Adrenal gland (tissue), 5 donors: ENCODE measurements around the gene RHBDF2.

Experiments used
- POLR2A ChIP-seq, 2 donors: fragments of 450-650 bp; IDR thresholded peaks; one replicate each; pipeline ENCODE4 v1.6.1; 2017; ENCODE audit warnings: antibody characterized with exemption in 2 of 2, mild to moderate bottlenecking in 2 of 2, moderate library complexity in 1 of 2
- TF ChIP-seq, protein P1 (sequence below), 6 experiments: fragments of 450-650 bp in 4 of 6; fragments of 200-600 bp in 2 of 6; sonication (generic) in 1 of 6; IDR thresholded peaks; 1 replicate in 5 of 6; 2 replicates in 1 of 6; pipeline versions ENCODE4 v1.5.1 to v1.8.0; 2016 to 2021; ENCODE audit warnings: antibody characterized with exemption in 6 of 6, mild to moderate bottlenecking in 2 of 6, moderate library complexity in 1 of 6
- donor health status: DM: no; HTN: no; CAD: no.

DNA sequence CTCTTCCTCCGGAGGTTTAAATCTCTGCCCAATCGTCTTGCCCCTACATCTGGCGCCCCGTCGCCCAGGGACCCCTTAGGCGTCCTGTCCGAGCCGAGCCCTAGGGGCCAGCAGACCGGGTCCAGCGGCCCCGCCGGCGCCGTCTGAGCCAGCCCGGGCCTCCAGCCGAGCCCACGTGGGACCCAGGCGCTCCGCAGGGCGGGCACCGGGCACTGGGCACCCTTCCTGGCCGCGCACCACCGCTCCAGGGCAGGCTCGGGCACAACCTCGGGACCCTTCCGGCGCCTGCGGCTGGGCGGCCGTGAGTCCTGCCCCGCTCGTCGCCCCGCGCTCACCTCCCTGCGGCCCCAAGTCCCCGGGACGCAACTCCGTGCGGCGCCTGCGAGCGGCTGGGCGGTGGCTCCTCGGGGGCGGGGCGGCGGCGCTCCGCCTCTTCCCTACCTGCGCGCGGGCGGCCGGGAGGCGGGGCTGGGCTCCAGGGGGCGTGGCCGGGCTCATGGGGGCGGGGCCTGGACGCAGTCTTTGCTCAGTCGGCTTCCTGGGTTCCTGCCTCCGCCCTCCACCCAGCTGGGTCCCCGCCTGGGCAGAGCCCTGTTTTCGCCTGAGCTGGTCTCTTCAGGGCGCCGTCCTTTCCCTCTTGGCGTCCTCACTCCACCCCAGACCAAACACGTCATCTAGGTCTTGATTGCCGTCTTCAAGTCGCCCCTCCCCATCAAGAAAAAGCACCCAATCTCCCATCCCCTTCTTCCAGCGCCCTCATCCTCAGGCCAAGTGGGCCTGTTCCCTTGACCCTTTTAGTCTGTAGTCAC is at the start of gene RHBDF2:
- TF ChIP-seq, protein P1, sequence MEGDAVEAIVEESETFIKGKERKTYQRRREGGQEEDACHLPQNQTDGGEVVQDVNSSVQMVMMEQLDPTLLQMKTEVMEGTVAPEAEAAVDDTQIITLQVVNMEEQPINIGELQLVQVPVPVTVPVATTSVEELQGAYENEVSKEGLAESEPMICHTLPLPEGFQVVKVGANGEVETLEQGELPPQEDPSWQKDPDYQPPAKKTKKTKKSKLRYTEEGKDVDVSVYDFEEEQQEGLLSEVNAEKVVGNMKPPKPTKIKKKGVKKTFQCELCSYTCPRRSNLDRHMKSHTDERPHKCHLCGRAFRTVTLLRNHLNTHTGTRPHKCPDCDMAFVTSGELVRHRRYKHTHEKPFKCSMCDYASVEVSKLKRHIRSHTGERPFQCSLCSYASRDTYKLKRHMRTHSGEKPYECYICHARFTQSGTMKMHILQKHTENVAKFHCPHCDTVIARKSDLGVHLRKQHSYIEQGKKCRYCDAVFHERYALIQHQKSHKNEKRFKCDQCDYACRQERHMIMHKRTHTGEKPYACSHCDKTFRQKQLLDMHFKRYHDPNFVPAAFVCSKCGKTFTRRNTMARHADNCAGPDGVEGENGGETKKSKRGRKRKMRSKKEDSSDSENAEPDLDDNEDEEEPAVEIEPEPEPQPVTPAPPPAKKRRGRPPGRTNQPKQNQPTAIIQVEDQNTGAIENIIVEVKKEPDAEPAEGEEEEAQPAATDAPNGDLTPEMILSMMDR (IDR thresholded peaks at IDR 0.05): peak in 1 of 6 experiments; percentile 19
- peak; percentile 66 to 85 for TF ChIP-seq POLR2A (IDR thresholded peaks at IDR 0.05)
